ENCODE data around the gene RPS6KA2.

Gene RPS6KA2

GRCh38 chr6:166579237-166579850 lies 47.7 kb downstream of the RPS6KA2 start:
- DNase-seq (ENCODE audit: extremely low read depth in 1 of 2, low read depth in 1 of 2): no peak

- no peak for DNase-seq (ENCODE audit: extremely low read depth in 1 of 2, low read depth in 1 of 2)
These were observed 48.4 kb downstream of the RPS6KA2 start for GRCh38 chr6:166578536-166579236.

GRCh38 chr6:166575205-166575604 lies 51.8 kb downstream of the RPS6KA2 start:
- DNase-seq (ENCODE audit: extremely low read depth in 1 of 2, low read depth in 1 of 2): no peak

- no peak for DNase-seq (ENCODE audit: extremely low read depth in 1 of 2, low read depth in 1 of 2)
These were observed 53.4 kb downstream of the RPS6KA2 start for GRCh38 chr6:166573511-166574216.

GRCh38 chr6:166572370-166573261 lies 54.4 kb downstream of the RPS6KA2 start:
- no peak for DNase-seq (ENCODE audit: extremely low read depth in 1 of 2, low read depth in 1 of 2)

GRCh38 chr6:166570929-166571713 lies 55.9 kb downstream of the RPS6KA2 start:
- no peak for DNase-seq (ENCODE audit: extremely low read depth in 1 of 2, low read depth in 1 of 2)

- no peak for DNase-seq (ENCODE audit: extremely low read depth in 1 of 2, low read depth in 1 of 2)
These were observed 57.8 kb downstream of the RPS6KA2 start for GRCh38 chr6:166569206-166569605.

- no peak for DNase-seq (ENCODE audit: extremely low read depth in 1 of 2, low read depth in 1 of 2)
These were observed 59.2 kb downstream of the RPS6KA2 start for GRCh38 chr6:166567813-166568212.

- DNase-seq (ENCODE audit: extremely low read depth in 1 of 2, low read depth in 1 of 2): no peak
These were observed 59.9 kb downstream of the RPS6KA2 start for GRCh38 chr6:166567107-166567506.

- DNase-seq (ENCODE audit: extremely low read depth in 1 of 2, low read depth in 1 of 2): no peak
These were observed 60.7 kb downstream of the RPS6KA2 start for GRCh38 chr6:166566026-166567011.

GRCh38 chr6:166565084-166565967 lies 61.7 kb downstream of the RPS6KA2 start:
- DNase-seq (ENCODE audit: extremely low read depth in 1 of 2, low read depth in 1 of 2): no peak

- DNase-seq (ENCODE audit: extremely low read depth in 1 of 2, low read depth in 1 of 2): no peak
These were observed 63.2 kb downstream of the RPS6KA2 start for GRCh38 chr6:166563805-166564204.

- no peak for DNase-seq (ENCODE audit: extremely low read depth in 1 of 2, low read depth in 1 of 2)
These were observed 63.9 kb downstream of the RPS6KA2 start for GRCh38 chr6:166563200-166563599.

GRCh38 chr6:166562726-166563125 lies 64.3 kb downstream of the RPS6KA2 start:
- no peak for DNase-seq (ENCODE audit: extremely low read depth in 1 of 2, low read depth in 1 of 2)

GRCh38 chr6:166561771-166562359 lies 65.2 kb downstream of the RPS6KA2 start:
- DNase-seq (ENCODE audit: extremely low read depth in 1 of 2, low read depth in 1 of 2): no peak

GRCh38 chr6:166560222-166560621 lies 66.8 kb downstream of the RPS6KA2 start:
- no peak for DNase-seq (ENCODE audit: extremely low read depth in 1 of 2, low read depth in 1 of 2)

GRCh38 chr6:166559662-166560061 lies 67.4 kb downstream of the RPS6KA2 start:
- no peak for DNase-seq (ENCODE audit: extremely low read depth in 1 of 2, low read depth in 1 of 2)

- no peak for DNase-seq (ENCODE audit: extremely low read depth in 1 of 2, low read depth in 1 of 2)
These were observed 67.8 kb downstream of the RPS6KA2 start for GRCh38 chr6:166559211-166559610.

All from activated CD8-positive, alpha-beta memory T cell treated with anti-CD3 and anti-CD28 coated beads for 1 hour (primary cell).